K562 treated with DMSO at 1 percent for 12 hours (cell line): Measurements from ENCODE around the gene HLA-DQA2. TPM values are rescaled to one million over a fixed set of nuclear protein-coding genes. Genes with fewer than 3 reads are reported as not detected.

Experiments
- total RNA-seq: library from RNA; unstranded; fragments of 300-600 nt; gene quantifications from 2 replicates; pipeline ENCODE4 v1.2.3, GENCODE V29; 2022; ENCODE audit not compliant: insufficient read depth

Gene HLA-DQA2
- total RNA-seq = not detected in 2 replicates

GRCh38 chr6:32741031-32741960 lies at the start of gene HLA-DQA2:
HLA-DQA2 (plus strand) TSS chr6:32741391; CDS start chr6:32741444, 53 bp downstream.

GRCh38 chr6:32763421-32763820 lies 22.2 kb downstream of the HLA-DQA2 start, which contains the start of gene HLA-DQB2:
HLA-DQB2 (minus strand) TSS chr6:32763532; CDS start chr6:32763470, 62 bp downstream.

Other genes starting within 250 kb of the HLA-DQA2 start
- gene HLA-DRB5, start 211.1 kb upstream of the HLA-DQA2 start, total RNA-seq = not detected in 2 replicates
- gene HLA-DRB1, start 151.5 kb upstream of the HLA-DQA2 start, total RNA-seq = not detected in 2 replicates
- gene HLA-DQA1, start 104.0 kb upstream of the HLA-DQA2 start, total RNA-seq = not detected in 2 replicates
- gene HLA-DQB1, start 74.7 kb upstream of the HLA-DQA2 start, total RNA-seq = not detected in 2 replicates
- gene HLA-DQB2, start 22.1 kb downstream of the HLA-DQA2 start, total RNA-seq = not detected in 2 replicates
- gene HLA-DOB, start 75.6 kb downstream of the HLA-DQA2 start, total RNA-seq = 0.86 and 2.0 TPM in 2 replicates
- gene TAP2, start 97.3 kb downstream of the HLA-DQA2 start, total RNA-seq = 23.1 and 30.2 TPM in 2 replicates
- 20.9 and 27.9 TPM in 2 replicates for gene PSMB8, start 102.7 kb downstream of the HLA-DQA2 start, total RNA-seq
- gene TAP1, start 112.3 kb downstream of the HLA-DQA2 start, total RNA-seq = 16.2 and 24.6 TPM in 2 replicates
- 46.8 and 54.1 TPM in 2 replicates for gene PSMB9, start 112.8 kb downstream of the HLA-DQA2 start, total RNA-seq
- not detected in 2 replicates for gene HLA-DMB, start 199.6 kb downstream of the HLA-DQA2 start, total RNA-seq
- not detected in 2 replicates for gene HLA-DMA, start 211.7 kb downstream of the HLA-DQA2 start, total RNA-seq
- 98.6 and 283 TPM in 2 replicates for gene BRD2, start 227.2 kb downstream of the HLA-DQA2 start, total RNA-seq